GM12801 (cell line): ENCODE data around the gene AMOTL2.

Experiments
- CTCF ChIP-seq: IDR thresholded peaks from one replicate; pipeline ENCODE4 v1.5.1; 2011; ENCODE audit warnings: control low read depth; ENCODE audit not compliant: insufficient read length; ENCODE audit errors: extremely low read depth

The AMOTL2 gene

GRCh38 chr3:134313847-134314587 is 60.2 kb downstream of the AMOTL2 start:
- TF ChIP-seq CTCF: no peak

- no peak for TF ChIP-seq CTCF
Measured at GRCh38 chr3:134312873-134313846, 61.1 kb downstream of the AMOTL2 start.

- TF ChIP-seq CTCF: no peak
Measured at GRCh38 chr3:134312072-134312872, 62.0 kb downstream of the AMOTL2 start.

GRCh38 chr3:134311693-134312071 is 62.6 kb downstream of the AMOTL2 start:
- TF ChIP-seq CTCF: no peak

GRCh38 chr3:134311265-134311664 is 63.0 kb downstream of the AMOTL2 start:
- no peak for TF ChIP-seq CTCF

GRCh38 chr3:134309987-134310700 is 64.1 kb downstream of the AMOTL2 start:
- no peak for TF ChIP-seq CTCF
